IMR-90 (cell line): Measurements from ENCODE around the gene SLC9C2. TPM values are rescaled to one million over a fixed set of nuclear protein-coding genes. Genes with fewer than 3 reads are reported as not detected.

Source experiments
- ATAC-seq: fragments of 200-7000 bp; cut with Tn5 transposase; 2 replicates; pipeline ENCODE4 v1.9.1; 2020; ENCODE audit warnings: low read depth, mild to moderate bottlenecking, moderate library complexity
- BruUV-seq: library from RNA; stranded (reverse); fragments of 400-500 nt; replicated peaks from 2 replicates; lab custom pipeline; 2021; lab: Mats Ljungman, UMichigan
- CTCF ChIA-PET: fragments of 300-600 bp; formaldehyde crosslinking; extraction: SDS; loops from one replicate; lab custom pipeline; 2021; ENCODE audit warnings: antibody characterized with exemption; lab: Yijun Ruan, JAX
- POLR2A ChIA-PET: fragments of 300-600 bp; sonication (Branson Sonifier 250); formaldehyde crosslinking; loops from one replicate; lab custom pipeline; 2022; ENCODE audit warnings: antibody characterized with exemption; ENCODE audit not compliant: unreplicated experiment; lab: Charles Lee
- DNase-seq: peaks from one replicate; pipeline ENCODE4 v3.0.0; 2013
- H2AFZ ChIP-seq: replicated peaks from 2 replicates; pipeline ENCODE3; 2013; ENCODE audit warnings: low read length, mild to moderate bottlenecking; ENCODE audit not compliant: poor library complexity
- H2AK5ac ChIP-seq: 2 replicates; pipeline ENCODE4 v1.6.1; 2013; ENCODE audit warnings: low read depth, low read length, inconsistent platforms
- H2AK9ac ChIP-seq: replicated peaks from 2 replicates; pipeline ENCODE3; 2013; ENCODE audit warnings: mild to moderate bottlenecking, low read depth, low read length, moderate library complexity; ENCODE audit not compliant: poor library complexity
- H2BK120ac ChIP-seq: 2 replicates; pipeline ENCODE4 v1.6.1; 2013; ENCODE audit warnings: low read depth, low read length, inconsistent platforms
- H2BK15ac ChIP-seq: 3 replicates; pipeline ENCODE4 v1.6.1; 2013; ENCODE audit warnings: low read depth, low read length, inconsistent platforms
- H2BK20ac ChIP-seq: 2 replicates; pipeline ENCODE4 v1.6.1; 2013; ENCODE audit warnings: low read depth, mild to moderate bottlenecking, inconsistent platforms, low read length, moderate library complexity
- H2BK5ac ChIP-seq: 2 replicates; pipeline ENCODE4 v1.6.1; 2013; ENCODE audit warnings: mild to moderate bottlenecking, low read depth, low read length, inconsistent platforms; ENCODE audit not compliant: poor library complexity, severe bottlenecking
- H3K14ac ChIP-seq: replicated peaks from 2 replicates; pipeline ENCODE4 v1.6.1; 2013; ENCODE audit warnings: low read depth, low read length, inconsistent platforms
- H3K18ac ChIP-seq: 2 replicates; pipeline ENCODE4 v1.6.1; 2013; ENCODE audit warnings: low read depth, low read length, control low read depth
- H3K23ac ChIP-seq: 2 replicates; pipeline ENCODE4 v1.6.1; 2013; ENCODE audit warnings: low read depth, low read length, inconsistent platforms
- H3K27ac ChIP-seq: 2 replicates; pipeline ENCODE4 v1.5.1; 2013; ENCODE audit warnings: mild to moderate bottlenecking, control low read depth, low read length; ENCODE audit not compliant: insufficient read depth
- H3K27me3 ChIP-seq: 2 replicates; pipeline ENCODE4 v1.6.1; 2013; ENCODE audit warnings: low read length; ENCODE audit not compliant: control insufficient read depth, insufficient read depth
- H3K36me3 ChIP-seq: 2 replicates; pipeline ENCODE4 v1.6.1; 2013; ENCODE audit warnings: low read length, mixed read lengths; ENCODE audit not compliant: control insufficient read depth, insufficient read depth
- H3K4ac ChIP-seq: 2 replicates; pipeline ENCODE4 v1.6.1; 2013; ENCODE audit warnings: low read depth, low read length, inconsistent platforms
- H3K4me1 ChIP-seq: 2 replicates; pipeline ENCODE4 v1.6.1; 2013; ENCODE audit warnings: low read length, mixed read lengths; ENCODE audit not compliant: control insufficient read depth, insufficient read depth
- H3K4me2 ChIP-seq: 2 replicates; pipeline ENCODE4 v1.6.1; 2013; ENCODE audit warnings: low read depth, mild to moderate bottlenecking, control low read depth, low read length, moderate library complexity
- H3K4me3 ChIP-seq: 2 replicates; pipeline ENCODE4 v1.5.1; 2013; ENCODE audit warnings: low read depth, mild to moderate bottlenecking, control low read depth, low read length, moderate library complexity; ENCODE audit not compliant: insufficient read depth
- H3K56ac ChIP-seq: 2 replicates; pipeline ENCODE4 v1.6.1; 2013; ENCODE audit warnings: low read length, inconsistent platforms; ENCODE audit not compliant: insufficient read depth; ENCODE audit errors: extremely low read depth
- H3K79me1 ChIP-seq, 2 experiments: 2 replicates each; pipeline ENCODE4 v1.6.1; 2013; ENCODE audit warnings: low read length in 2 of 2, inconsistent platforms in 1 of 2, low read depth in 1 of 2
- H3K9ac ChIP-seq: 2 replicates; pipeline ENCODE4 v1.6.1; 2013; ENCODE audit warnings: low read depth, low read length, control low read depth
- H3K9me1 ChIP-seq: 2 replicates; pipeline ENCODE4 v1.6.1; 2013; ENCODE audit warnings: low read length, inconsistent platforms; ENCODE audit not compliant: insufficient read depth
- H3K9me3 ChIP-seq: 2 replicates; pipeline ENCODE4 v1.6.1; 2013; ENCODE audit warnings: low read length; ENCODE audit not compliant: control insufficient read depth, insufficient read depth
- H4K20me1 ChIP-seq: 2 replicates; pipeline ENCODE4 v1.6.1; 2013; ENCODE audit warnings: low read length, inconsistent platforms; ENCODE audit not compliant: insufficient read depth
- H4K5ac ChIP-seq: 2 replicates; pipeline ENCODE4 v1.6.1; 2013; ENCODE audit warnings: mild to moderate bottlenecking, low read depth, low read length, control low read depth
- H4K8ac ChIP-seq, 2 experiments: 2 replicates each; pipeline ENCODE4 v1.6.1; 2013; ENCODE audit warnings: low read depth in 2 of 2, low read length in 2 of 2, control low read depth in 1 of 2, inconsistent platforms in 1 of 2
- H4K91ac ChIP-seq: 2 replicates; pipeline ENCODE4 v1.6.1; 2013; ENCODE audit warnings: low read depth, low read length, inconsistent platforms; ENCODE audit not compliant: insufficient read depth
- BHLHE40 ChIP-seq: fragments of 150-350 bp; IDR thresholded peaks from 2 replicates; pipeline ENCODE4 v1.6.1; 2016; ENCODE audit warnings: mild to moderate bottlenecking, low read depth, low read length
- CEBPB ChIP-seq: IDR thresholded peaks from 2 replicates; pipeline ENCODE4 v1.6.1; 2012; ENCODE audit warnings: low read depth, low read length, improper control_type of control experiment
- CHD1 ChIP-seq: IDR thresholded peaks from 2 replicates; pipeline ENCODE4 v1.6.1; 2012; ENCODE audit warnings: low read depth, low read length, improper control_type of control experiment
- ELK1 ChIP-seq: fragments of 150-350 bp; IDR thresholded peaks from 2 replicates; pipeline ENCODE4 v1.6.1; 2016; ENCODE audit warnings: low read depth, mild to moderate bottlenecking, low read length, moderate library complexity, borderline replicate concordance
- FOS ChIP-seq: fragments of 150-350 bp; IDR thresholded peaks from 2 replicates; pipeline ENCODE4 v1.6.1; 2016; ENCODE audit warnings: low read depth, low read length
- MAFK ChIP-seq: IDR thresholded peaks from 2 replicates; pipeline ENCODE4 v1.6.1; 2012; ENCODE audit warnings: low read depth, low read length, improper control_type of control experiment
- MAZ ChIP-seq: IDR thresholded peaks from 2 replicates; pipeline ENCODE4 v1.6.1; 2012; ENCODE audit warnings: low read depth, mild to moderate bottlenecking, low read length, improper control_type of control experiment, moderate library complexity, borderline replicate concordance
- MXI1 ChIP-seq: IDR thresholded peaks from 2 replicates; pipeline ENCODE4 v1.6.1; 2012; ENCODE audit warnings: low read depth, mild to moderate bottlenecking, low read length, moderate library complexity, borderline replicate concordance
- NFE2L2 ChIP-seq: fragments of 150-350 bp; IDR thresholded peaks from 2 replicates; pipeline ENCODE4 v1.6.1; 2016; ENCODE audit warnings: low read depth, mild to moderate bottlenecking, low read length
- POLR2A ChIP-seq: IDR thresholded peaks from 2 replicates; pipeline ENCODE4 v1.6.1; 2012; ENCODE audit warnings: mild to moderate bottlenecking, low read depth, low read length
- RAD21 ChIP-seq: IDR thresholded peaks from 2 replicates; pipeline ENCODE4 v1.6.1; 2012; ENCODE audit warnings: low read length, improper control_type of control experiment
- RCOR1 ChIP-seq: IDR thresholded peaks from 2 replicates; pipeline ENCODE4 v1.6.1; 2012; ENCODE audit warnings: mild to moderate bottlenecking, low read length, improper control_type of control experiment; ENCODE audit not compliant: insufficient replicate concordance
- RFX5 ChIP-seq: IDR thresholded peaks from 2 replicates; pipeline ENCODE4 v1.8.0; 2012; ENCODE audit warnings: low read depth, mild to moderate bottlenecking, low read length, moderate library complexity
- SMC3 ChIP-seq: fragments of 150-350 bp; IDR thresholded peaks from 2 replicates; pipeline ENCODE4 v1.6.1; 2016; ENCODE audit warnings: low read depth, mild to moderate bottlenecking, antibody characterized with exemption, low read length, moderate library complexity
- USF2 ChIP-seq: fragments of 150-350 bp; IDR thresholded peaks from 2 replicates; pipeline ENCODE4 v1.6.1; 2017; ENCODE audit warnings: mild to moderate bottlenecking, antibody characterized with exemption, low read length, low read depth
- WGBS, 2 experiments: methylation state at CpG; one replicate each; pipeline versions ENCODE4 v1.1.5 to v1.1.7; 2013; ENCODE audit warnings: missing lambda C conversion rate in 2 of 2; ENCODE audit not compliant: insufficient read length in 1 of 2; ENCODE audit errors: extremely low coverage in 2 of 2; 5-methylcytosine and 5-hydroxymethylcytosine counted together
- dilution Hi-C: fragments of 300-500 bp; cut with HindIII; formaldehyde crosslinking; loops from one replicate; pipeline ENCODE4 v1.14.3; 2018; ENCODE audit warnings: low sequenced_read_pairs; ENCODE audit not compliant: unreplicated experiment
- in situ Hi-C: fragments of 300-500 bp; cut with MboI; formaldehyde crosslinking; loops from 3 replicates; pipeline ENCODE4 v1.14.3; 2019; ENCODE audit warnings: low sequenced_read_pairs, inconsistent platforms, mixed read lengths
- intact Hi-C: fragments of 100-400 bp; cut with micrococcal nuclease; formaldehyde crosslinking; loops from 2 replicates; pipeline ENCODE4 v1.10.0; 2022
- polyA plus RNA-seq, 3 experiments: library from polyadenylated mRNA; depleted of rRNA; stranded (reverse); fragments of >200 nt; gene quantifications; 2 replicates each; pipeline ENCODE4 v1.2.3, GENCODE V29; 2012; ENCODE audit warnings: low replicate concordance in 1 of 3
- total RNA-seq: library from RNA; depleted of rRNA; stranded (reverse); fragments of >200 nt; gene quantifications from 2 replicates; pipeline ENCODE4 v1.2.3, GENCODE V29; 2012
- TF ChIP-seq, protein P1 (sequence below): conservative IDR thresholded peaks from 2 replicates; pipeline ENCODE4 v1.5.1; 2012; ENCODE audit warnings: mild to moderate bottlenecking, low read depth, low read length, improper control_type of control experiment

SLC9C2 gene
- total and polyA plus RNA-seq, 2 of the 4 experiments (the other 2 are of a cell fraction) = not detected

DNA sequence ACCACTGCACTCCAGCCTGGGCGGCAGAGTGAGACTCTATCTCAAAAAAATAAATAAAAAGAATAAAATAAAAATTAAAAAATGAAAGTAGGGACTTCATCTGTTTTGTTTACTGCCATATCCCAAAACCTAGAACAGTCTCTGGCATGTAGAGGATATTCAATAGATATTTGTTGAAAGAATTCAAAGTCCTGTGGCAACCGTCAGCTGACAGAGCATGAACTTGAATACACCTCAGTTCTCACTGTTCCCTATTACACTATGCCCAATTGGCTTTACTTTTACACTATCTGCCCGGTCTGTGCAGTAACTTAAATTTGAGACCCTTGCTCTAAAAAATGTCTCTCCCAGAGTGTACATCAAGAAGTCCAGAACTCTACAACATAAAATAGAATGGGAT lies 79.5 kb downstream of the SLC9C2 start:
- Histone ChIP-seq H3K9me3 (no peaks in the 10 kb centered on the region), H3K56ac (no peak overlapping the region), H3K4me1 (no peaks in the 10 kb centered on the region), H4K91ac (no peak overlapping the region), H3K18ac (no peak overlapping the region), H3K14ac (no peak overlapping the region), H3K9ac (no peak overlapping the region), H3K27me3 (peaks cover 2% of the 10 kb centered on the region; the same call in 1 of the 2 replicates), H2AFZ (no peak overlapping the region), H3K4ac (no peak overlapping the region), H2BK120ac (no peak overlapping the region), H4K8ac (no peak overlapping the region), H2AK5ac (no peak overlapping the region), H2BK20ac (no peak overlapping the region), H2AK9ac (no peak overlapping the region), H2BK15ac (no peak overlapping the region), H3K9me1 (no peaks in the 10 kb centered on the region), H3K27ac (no peak overlapping the region), H3K4me2 (no peak overlapping the region), H3K79me1 (no peaks in the 10 kb centered on the region), H3K36me3 (no peaks in the 10 kb centered on the region), H3K4me3 (no peak overlapping the region), H2BK5ac (no peak overlapping the region), H3K23ac (no peak overlapping the region), H4K5ac (no peak overlapping the region), H4K20me1 (no peaks in the 10 kb centered on the region)
- dilution Hi-C loops (no loop called here), in situ Hi-C loops (no loop called here), intact Hi-C loops (no loop called here)
- ChIA-PET CTCF (no interaction called here), POLR2A (no interaction called here)
- no CpG with 5 or more reads among the region's 3 CpGs for WGBS, 2 experiments
- no peak for TF ChIP-seq RFX5
- TF ChIP-seq RAD21 = no peak
- TF ChIP-seq MXI1 = no peak
- no peak for TF ChIP-seq CEBPB
- no peak for TF ChIP-seq SMC3
- TF ChIP-seq, protein P1, sequence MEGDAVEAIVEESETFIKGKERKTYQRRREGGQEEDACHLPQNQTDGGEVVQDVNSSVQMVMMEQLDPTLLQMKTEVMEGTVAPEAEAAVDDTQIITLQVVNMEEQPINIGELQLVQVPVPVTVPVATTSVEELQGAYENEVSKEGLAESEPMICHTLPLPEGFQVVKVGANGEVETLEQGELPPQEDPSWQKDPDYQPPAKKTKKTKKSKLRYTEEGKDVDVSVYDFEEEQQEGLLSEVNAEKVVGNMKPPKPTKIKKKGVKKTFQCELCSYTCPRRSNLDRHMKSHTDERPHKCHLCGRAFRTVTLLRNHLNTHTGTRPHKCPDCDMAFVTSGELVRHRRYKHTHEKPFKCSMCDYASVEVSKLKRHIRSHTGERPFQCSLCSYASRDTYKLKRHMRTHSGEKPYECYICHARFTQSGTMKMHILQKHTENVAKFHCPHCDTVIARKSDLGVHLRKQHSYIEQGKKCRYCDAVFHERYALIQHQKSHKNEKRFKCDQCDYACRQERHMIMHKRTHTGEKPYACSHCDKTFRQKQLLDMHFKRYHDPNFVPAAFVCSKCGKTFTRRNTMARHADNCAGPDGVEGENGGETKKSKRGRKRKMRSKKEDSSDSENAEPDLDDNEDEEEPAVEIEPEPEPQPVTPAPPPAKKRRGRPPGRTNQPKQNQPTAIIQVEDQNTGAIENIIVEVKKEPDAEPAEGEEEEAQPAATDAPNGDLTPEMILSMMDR = no peak
- no peak for TF ChIP-seq ELK1
- TF ChIP-seq POLR2A = no peak
- TF ChIP-seq BHLHE40 = no peak
- no peak for TF ChIP-seq MAZ
- no peak for TF ChIP-seq USF2
- TF ChIP-seq MAFK = no peak
- no peak for TF ChIP-seq NFE2L2
- no peak for TF ChIP-seq CHD1
- no peak for TF ChIP-seq RCOR1
- TF ChIP-seq FOS = no peak
- DNase-seq (no peak), ATAC-seq (no peak)
- no TSS peak for BruUV-seq
